HG03575 (cell line): ENCODE results near the gene C1orf21.

Source experiments
- ATAC-seq: cut with Tn5 transposase; IDR thresholded peaks from one replicate; pipeline ENCODE4 v1.9.1; 2021; ENCODE audit not compliant: unreplicated experiment, insufficient number of reproducible peaks, low FRiP score; ENCODE audit errors: extremely low read depth

The C1orf21 gene

GRCh38 chr1:184502161-184502560 lies 115.3 kb downstream of the C1orf21 start:
- no peak for ATAC-seq

- no peak for ATAC-seq
Observed at GRCh38 chr1:184503221-184503749, 116.5 kb downstream of the C1orf21 start.

GRCh38 chr1:184504040-184504954 lies 117.5 kb downstream of the C1orf21 start:
- no peak for ATAC-seq

- no peak for ATAC-seq
Observed at GRCh38 chr1:184504955-184505338, 118.1 kb downstream of the C1orf21 start.

GRCh38 chr1:184506481-184506880 lies 119.7 kb downstream of the C1orf21 start:
- no peak for ATAC-seq

GRCh38 chr1:184507165-184507564 lies 120.3 kb downstream of the C1orf21 start:
- ATAC-seq, result no peak

GRCh38 chr1:184507604-184508280 lies 120.9 kb downstream of the C1orf21 start:
- ATAC-seq, result no peak

- no peak for ATAC-seq
Observed at GRCh38 chr1:184509105-184509504, 122.3 kb downstream of the C1orf21 start.

GRCh38 chr1:184510110-184510509 lies 123.3 kb downstream of the C1orf21 start:
- no peak for ATAC-seq

GRCh38 chr1:184512724-184513123 lies 125.9 kb downstream of the C1orf21 start:
- ATAC-seq, result no peak

- ATAC-seq, result no peak
Observed at GRCh38 chr1:184513421-184513820, 126.6 kb downstream of the C1orf21 start.

GRCh38 chr1:184513966-184514365 lies 127.1 kb downstream of the C1orf21 start:
- no peak for ATAC-seq

GRCh38 chr1:184514447-184514846 lies 127.6 kb downstream of the C1orf21 start:
- ATAC-seq, result no peak

- no peak for ATAC-seq
Observed at GRCh38 chr1:184517130-184517529, 130.3 kb downstream of the C1orf21 start.

- no peak for ATAC-seq
Observed at GRCh38 chr1:184518736-184519357, 132.0 kb downstream of the C1orf21 start.

- ATAC-seq, result no peak
Observed at GRCh38 chr1:184520336-184520735, 133.5 kb downstream of the C1orf21 start.

- ATAC-seq, result no peak
Observed at GRCh38 chr1:184524248-184524647, 137.4 kb downstream of the C1orf21 start.

- no peak for ATAC-seq
Observed at GRCh38 chr1:184527402-184527801, 140.6 kb downstream of the C1orf21 start.

GRCh38 chr1:184530226-184530625 lies 143.4 kb downstream of the C1orf21 start:
- no peak for ATAC-seq

GRCh38 chr1:184531296-184531695 lies 144.5 kb downstream of the C1orf21 start:
- no peak for ATAC-seq
